Parathyroid adenoma (tissue), 2 donors: ENCODE results near the gene NSD1.

ENCODE experiments used
- H2AFZ ChIP-seq: fragments of 300-600 bp; sonication (generic); one replicate; pipeline ENCODE4 v1.7.0; 2017; ENCODE audit warnings: antibody characterized with exemption, mild to moderate bottlenecking
- H3K27ac ChIP-seq: fragments of 300-600 bp; sonication (generic); one replicate; pipeline ENCODE4 v1.7.0; 2017
- H3K27me3 ChIP-seq: fragments of 300-600 bp; sonication (generic); one replicate; pipeline ENCODE4 v1.7.0; 2017; ENCODE audit warnings: low read length; ENCODE audit not compliant: control insufficient read depth, insufficient read depth
- H3K36me3 ChIP-seq: fragments of 300-600 bp; sonication (generic); one replicate; pipeline ENCODE4 v1.7.0; 2017; ENCODE audit warnings: low read length; ENCODE audit not compliant: control insufficient read depth, insufficient read depth
- H3K4me1 ChIP-seq: fragments of 300-600 bp; sonication (generic); one replicate; pipeline ENCODE4 v1.7.0; 2017; ENCODE audit warnings: control low read depth
- H3K4me2 ChIP-seq: fragments of 300-600 bp; sonication (generic); one replicate; pipeline ENCODE4 v1.7.0; 2017; ENCODE audit warnings: low read length
- H3K4me3 ChIP-seq: fragments of 300-600 bp; sonication (generic); one replicate; pipeline ENCODE4 v1.7.0; 2017; ENCODE audit warnings: low read depth, low read length
- H3K79me2 ChIP-seq: fragments of 300-600 bp; sonication (generic); one replicate; pipeline ENCODE4 v1.7.0; 2017; ENCODE audit warnings: control low read depth
- H3K9ac ChIP-seq: fragments of 300-600 bp; sonication (generic); one replicate; pipeline ENCODE4 v1.7.0; 2017; ENCODE audit warnings: mild to moderate bottlenecking
- H3K9me3 ChIP-seq: fragments of 300-600 bp; sonication (generic); one replicate; pipeline ENCODE4 v1.7.0; 2017; ENCODE audit warnings: low read length; ENCODE audit not compliant: control insufficient read depth
- CTCF ChIP-seq: fragments of 300-600 bp; sonication (generic); IDR thresholded peaks from one replicate; pipeline ENCODE4 v1.7.0; 2017; ENCODE audit warnings: antibody characterized with exemption, mild to moderate bottlenecking
- donor health status: primary hyperparathyroidism.

NSD1 gene

DNA sequence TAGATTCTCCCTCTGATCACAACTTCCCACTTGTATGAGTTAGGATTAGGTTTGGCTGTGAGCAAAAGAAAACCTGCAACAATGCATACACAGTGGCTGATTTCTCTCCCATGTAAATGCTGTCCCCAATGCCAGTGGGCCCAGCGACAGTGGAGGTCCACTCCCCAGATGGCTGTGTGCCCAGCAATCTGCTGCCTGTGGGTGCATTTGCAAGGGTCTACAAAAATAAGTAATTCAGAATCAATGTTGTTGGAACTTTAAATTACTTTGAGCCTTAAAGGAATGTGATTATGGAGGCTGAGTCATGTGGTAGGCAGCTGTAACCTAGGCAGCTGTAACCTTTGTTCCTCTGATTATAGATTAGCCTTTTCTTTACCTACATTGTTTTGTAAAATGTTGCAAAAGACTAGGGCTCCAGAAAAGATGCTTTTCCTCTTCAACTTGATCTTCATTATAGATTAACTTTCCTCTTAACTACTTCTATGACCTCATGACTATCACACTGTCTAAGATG lies 192.4 kb downstream of the NSD1 start:
- no peaks in the 10 kb centered on the region for H3K36me3 ChIP-seq
- H3K4me3 ChIP-seq = no peak overlapping the region
- peaks cover 6% of the 10 kb centered on the region for H3K79me2 ChIP-seq
- no peak overlapping the region for H3K4me2 ChIP-seq
- no peaks in the 10 kb centered on the region for H3K9me3 ChIP-seq
- TF ChIP-seq CTCF = no peak
- no peaks in the 10 kb centered on the region for H3K4me1 ChIP-seq
- no peak overlapping the region for H3K9ac ChIP-seq
- no peak overlapping the region for H3K27ac ChIP-seq
- no peaks in the 10 kb centered on the region for H3K27me3 ChIP-seq
- no peak overlapping the region for H2AFZ ChIP-seq

DNA sequence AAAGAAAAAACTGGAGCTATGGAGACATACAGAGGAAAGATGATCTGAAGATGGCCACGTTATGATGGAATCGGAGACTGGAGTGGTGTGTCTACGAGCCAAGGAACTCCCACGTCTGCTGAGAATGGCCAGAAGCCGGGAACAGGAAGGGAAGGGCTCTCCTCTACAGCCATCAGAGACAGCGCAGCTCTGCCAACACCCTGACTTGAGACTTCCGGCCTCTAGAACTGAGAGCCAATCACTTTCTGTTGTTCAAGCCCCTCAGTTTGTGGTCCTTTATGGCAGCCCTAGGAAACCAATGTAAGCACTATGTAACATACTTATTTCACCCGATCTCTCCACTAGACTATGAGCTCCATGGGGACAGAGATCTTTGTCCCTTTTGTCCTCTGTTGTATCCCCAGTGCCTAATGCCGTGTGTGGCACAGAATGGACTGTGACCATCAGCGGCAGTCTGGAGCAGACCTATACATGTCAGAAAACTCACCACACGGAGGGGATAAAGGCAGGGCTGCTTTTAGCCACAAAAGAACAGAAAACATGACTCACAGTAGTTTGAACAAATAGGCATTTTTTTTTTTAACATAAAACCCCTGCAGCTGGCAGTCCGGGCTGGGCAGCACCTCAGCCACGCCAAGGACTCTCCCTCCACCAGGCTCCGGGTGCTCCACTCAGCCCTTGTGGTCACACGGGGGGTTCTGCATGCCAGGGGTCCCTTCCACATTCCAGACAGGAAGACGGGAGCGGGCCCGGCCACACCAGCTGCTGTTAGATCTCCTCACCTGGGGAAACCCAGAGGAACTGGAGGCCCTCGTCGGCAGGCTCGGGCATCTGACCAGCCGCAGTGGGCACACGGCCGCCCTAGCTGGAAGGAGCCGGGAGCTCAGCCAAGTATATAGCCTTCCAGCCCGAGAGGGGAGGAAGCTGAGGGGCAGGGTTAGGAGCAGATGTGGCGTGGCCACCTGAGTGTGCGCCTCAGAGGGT lies 194.3 kb downstream of the NSD1 start:
- no peak for TF ChIP-seq CTCF

DNA sequence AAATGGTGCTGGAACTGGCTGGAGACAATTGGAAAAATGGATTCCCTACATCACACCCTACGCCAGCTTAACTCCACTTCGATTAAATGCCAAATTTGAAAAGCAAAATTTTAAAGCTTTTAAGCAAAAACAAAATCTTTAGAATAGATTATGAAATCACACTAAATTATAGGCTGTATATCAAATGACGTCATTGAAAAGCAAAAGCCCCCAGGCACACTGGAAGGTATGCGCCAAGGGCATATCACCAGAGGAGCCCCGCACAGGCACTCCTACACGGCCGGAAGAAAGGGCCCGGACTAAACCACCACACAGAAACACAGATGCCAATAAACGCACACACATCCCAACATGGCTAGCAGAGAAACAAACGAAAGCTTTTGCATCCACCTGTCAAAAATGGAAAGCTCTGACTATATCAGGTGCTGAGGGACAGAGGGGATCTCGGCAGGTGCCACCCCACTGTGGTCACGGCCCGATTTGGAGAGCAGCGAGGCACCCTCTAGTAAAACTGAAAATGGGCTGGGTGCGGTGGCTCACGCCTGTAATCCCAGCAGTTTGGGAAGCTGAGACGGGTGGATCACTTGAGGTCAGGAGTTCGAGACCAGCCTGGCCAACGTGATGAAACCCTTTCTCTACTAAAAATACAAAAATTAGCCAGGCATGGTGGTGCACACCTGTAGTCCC lies 195.1 kb downstream of the NSD1 start:
- Histone ChIP-seq H3K9me3 (no peaks in the 10 kb centered on the region), H3K4me1 (no peaks in the 10 kb centered on the region), H2AFZ (no peak overlapping the region), H3K4me3 (no peak overlapping the region), H3K27me3 (no peaks in the 10 kb centered on the region), H3K9ac (no peak overlapping the region), H3K36me3 (no peaks in the 10 kb centered on the region), H3K27ac (no peak overlapping the region), H3K79me2 (peaks cover 10% of the 10 kb centered on the region), H3K4me2 (no peak overlapping the region)
- TF ChIP-seq CTCF = no peak

More for the DNA sequence above, 194.3 kb downstream of the NSD1 start:
- no peaks in the 10 kb centered on the region for H3K4me1 ChIP-seq
- H3K79me2 ChIP-seq = peaks cover 6% of the 10 kb centered on the region
- no peak overlapping the region for H2AFZ ChIP-seq
- peak overlapping the region; percentile 47 for H3K27ac ChIP-seq
- H3K4me3 ChIP-seq = no peak overlapping the region
- H3K27me3 ChIP-seq = no peaks in the 10 kb centered on the region
- H3K9ac ChIP-seq = no peak overlapping the region
- no peaks in the 10 kb centered on the region for H3K9me3 ChIP-seq
- H3K36me3 ChIP-seq = no peaks in the 10 kb centered on the region
- no peak overlapping the region for H3K4me2 ChIP-seq

DNA sequence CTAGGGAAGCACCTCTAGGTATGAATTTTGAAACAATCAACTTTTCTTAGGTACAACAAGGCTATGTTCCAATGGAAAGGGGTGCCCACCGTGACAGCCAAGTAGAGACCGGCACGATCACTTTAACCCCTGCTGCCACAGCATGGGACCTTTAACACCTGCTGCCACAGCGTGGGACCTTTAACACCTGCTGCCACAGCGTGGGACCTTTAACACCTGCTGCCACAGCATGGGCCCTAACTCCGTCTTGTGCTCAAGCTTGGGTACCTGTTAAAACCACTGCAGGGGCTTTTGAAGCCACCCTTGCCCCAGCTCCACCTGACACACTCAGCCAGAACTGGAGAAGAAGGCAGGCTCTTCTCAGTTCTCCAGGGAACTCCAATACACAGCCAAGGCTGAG lies 196.3 kb downstream of the NSD1 start:
- no peaks in the 10 kb centered on the region for H3K27me3 ChIP-seq
- H2AFZ ChIP-seq = no peak overlapping the region
- no peak overlapping the region for H3K4me3 ChIP-seq
- no peak for TF ChIP-seq CTCF
- H3K4me2 ChIP-seq = no peak overlapping the region
- no peak overlapping the region for H3K9ac ChIP-seq
- peaks cover 17% of the 10 kb centered on the region for H3K79me2 ChIP-seq
- no peaks in the 10 kb centered on the region for H3K36me3 ChIP-seq
- H3K27ac ChIP-seq = no peak overlapping the region
- no peaks in the 10 kb centered on the region for H3K9me3 ChIP-seq
- no peaks in the 10 kb centered on the region for H3K4me1 ChIP-seq
